A673 (cell line): ENCODE data around the gene LGALS7B. TPM values are rescaled to one million over a fixed set of nuclear protein-coding genes. Genes with fewer than 3 reads are reported as not detected.
"Not testable (repeated sequence)": the region's sequence is repeated elsewhere in the genome, so short reads cannot be mapped to it uniquely, and the experiment has no call there.

Experiments
- BruUV-seq: library from RNA; stranded (reverse); fragments of 400-500 nt; replicated peaks from 2 replicates; lab custom pipeline; 2021; lab: Mats Ljungman, UMichigan
- CTCF ChIA-PET: fragments of 300-600 bp; sonication (Branson Sonifier 250); formaldehyde crosslinking; loops from one replicate; lab custom pipeline; 2022; ENCODE audit warnings: antibody characterized with exemption; lab: Charles Lee
- POLR2A ChIA-PET: fragments of 300-600 bp; sonication (Branson Sonifier 250); formaldehyde crosslinking; loops from one replicate; lab custom pipeline; 2022; ENCODE audit warnings: antibody characterized with exemption; ENCODE audit not compliant: low non-redundant PET; lab: Charles Lee
- DNase-seq: peaks from one replicate; pipeline ENCODE4 v3.0.0-alpha.2; 2015; ENCODE audit warnings: low spot score
- H3K27ac ChIP-seq: fragments of 200-600 bp; sonication (generic); 2 replicates; pipeline ENCODE4 v1.5.1; 2016; ENCODE audit warnings: mixed run types, low read depth, mild to moderate bottlenecking, mixed read lengths, antibody characterized with exemption, low read length; ENCODE audit not compliant: poor library complexity, severe bottlenecking
- H3K27me3 ChIP-seq: fragments of 200-600 bp; sonication (generic); replicated peaks from 2 replicates; pipeline ENCODE4 v1.6.1; 2017; ENCODE audit warnings: mixed run types, low read depth, mild to moderate bottlenecking, mixed read lengths, antibody characterized with exemption, low read length; ENCODE audit not compliant: insufficient read depth, poor library complexity
- H3K36me3 ChIP-seq: fragments of 200-600 bp; sonication (generic); 2 replicates; pipeline ENCODE4 v1.6.1; 2016; ENCODE audit warnings: mixed run types, mild to moderate bottlenecking, mixed read lengths, antibody characterized with exemption, low read length; ENCODE audit not compliant: insufficient read depth, poor library complexity, severe bottlenecking
- H3K4me1 ChIP-seq: fragments of 200-600 bp; sonication (generic); 2 replicates; pipeline ENCODE4 v1.6.1; 2017; ENCODE audit warnings: mixed run types, mild to moderate bottlenecking, mixed read lengths, antibody characterized with exemption, low read length; ENCODE audit not compliant: insufficient read depth, poor library complexity, severe bottlenecking
- H3K4me3 ChIP-seq: fragments of 200-600 bp; sonication (generic); 2 replicates; pipeline ENCODE4 v1.5.1; 2016; ENCODE audit warnings: low read depth, mixed run types, mild to moderate bottlenecking, mixed read lengths, low read length; ENCODE audit not compliant: poor library complexity, severe bottlenecking
- H3K9me3 ChIP-seq: fragments of 200-600 bp; sonication (generic); 2 replicates; pipeline ENCODE4 v1.6.1; 2016; ENCODE audit warnings: mixed run types, low read depth, mild to moderate bottlenecking, mixed read lengths, antibody characterized with exemption, low read length; ENCODE audit not compliant: poor library complexity, severe bottlenecking
- CTCF ChIP-seq: fragments of 300-800, 200-600 bp; sonication (generic); conservative IDR thresholded peaks from 2 replicates; pipeline ENCODE4 v1.5.1; 2017; ENCODE audit warnings: low read depth, mild to moderate bottlenecking, antibody characterized with exemption, low read length, moderate library complexity, mixed read lengths
- EZH2 ChIP-seq: fragments of 200-600 bp; sonication (generic); IDR thresholded peaks from 2 replicates; pipeline ENCODE4 v1.6.1; 2017; ENCODE audit warnings: borderline replicate concordance, low read depth, mild to moderate bottlenecking, mixed read lengths, antibody characterized with exemption, low read length; ENCODE audit not compliant: poor library complexity, severe bottlenecking
- intact Hi-C: fragments of 100-400 bp; cut with micrococcal nuclease; formaldehyde crosslinking; loops from one replicate; pipeline ENCODE4 v1.10.0; 2022; ENCODE audit not compliant: unreplicated experiment
- total RNA-seq: library from RNA; stranded (reverse); gene quantifications from 2 replicates; pipeline ENCODE4 v1.2.3, GENCODE V29; 2021

The LGALS7B gene
- total RNA-seq, 1 experiment from 2014 or later, result not detected

- POLR2A ChIA-PET, result no interaction called here
- no peak for DNase-seq
- Histone ChIP-seq H3K27ac (no peak overlapping the region), H3K36me3 (no peaks in the 10 kb centered on the region), H3K9me3 (no peaks in the 10 kb centered on the region), H3K4me1 (no peaks in the 10 kb centered on the region), H3K4me3 (no peak overlapping the region), H3K27me3 (no peaks in the 10 kb centered on the region)
- TF ChIP-seq EZH2 (no peak), CTCF (no peak)
- intact Hi-C loops, result no loop called here
- no TSS peak for BruUV-seq
- CTCF ChIA-PET, result no interaction called here
These were observed 44.1 kb upstream of the LGALS7B start for GRCh38 chr19:38744874-38745273.

GRCh38 chr19:38745316-38745715 is 43.7 kb upstream of the LGALS7B start:
- Histone ChIP-seq H3K4me3 (no peak overlapping the region), H3K4me1 (no peaks in the 10 kb centered on the region), H3K27ac (no peak overlapping the region), H3K36me3 (no peaks in the 10 kb centered on the region), H3K9me3 (no peaks in the 10 kb centered on the region), H3K27me3 (no peaks in the 10 kb centered on the region)
- BruUV-seq, result no TSS peak
- no peak for TF ChIP-seq CTCF
- no peak for TF ChIP-seq EZH2
- intact Hi-C loops, result no loop called here
- CTCF ChIA-PET, result no interaction called here
- POLR2A ChIA-PET, result no interaction called here
- no peak for DNase-seq

- POLR2A ChIA-PET, DNase-seq, H3K4me1 ChIP-seq, H3K27ac ChIP-seq, H3K36me3 ChIP-seq, H3K27me3 ChIP-seq, CTCF ChIA-PET, H3K9me3 ChIP-seq, intact Hi-C loops, H3K4me3 ChIP-seq, BruUV-seq: not testable (repeated sequence)
These were observed 35.2 kb upstream of the LGALS7B start for GRCh38 chr19:38753783-38754182.

GRCh38 chr19:38754196-38754595 is 34.8 kb upstream of the LGALS7B start:
- H3K27me3 ChIP-seq, BruUV-seq, DNase-seq, POLR2A ChIA-PET, H3K9me3 ChIP-seq, H3K4me1 ChIP-seq, H3K36me3 ChIP-seq, intact Hi-C loops, H3K27ac ChIP-seq, CTCF ChIA-PET, H3K4me3 ChIP-seq: not testable (repeated sequence)
